ENCODE data around the gene PARPBP. TPM values are rescaled to one million over a fixed set of nuclear protein-coding genes. Genes with fewer than 3 reads are reported as not detected.
A peak's percentile ranks its signal among the peaks of the same experiment; 100 is the strongest.

PARPBP gene
- total and polyA plus RNA-seq, 2 of the 13 experiments (the other 11 are each of a cell fraction or from before 2014, with no cell fraction given) = 6.7 to 28.4 TPM

GRCh38 chr12:102119674-102120563, at the start of gene PARPBP, which contains the start of gene NUP37 (continued):
- TF ChIP-seq TBL1XR1 (IDR thresholded peaks at IDR 0.05; ENCODE audit: borderline replicate concordance, low read length, partially characterized antibody) (no peak), ZNF782 (CRISPR knock-in tag; IDR thresholded peaks at IDR 0.05; ENCODE audit: borderline replicate concordance) (peak; percentile 48; the same call in 1 of the 2 replicates), ZC3H4 (CRISPR knock-in tag; IDR thresholded peaks at IDR 0.05; ENCODE audit: borderline replicate concordance) (no peak), GABPA (IDR thresholded peaks at IDR 0.05; ENCODE audit: low read depth, low read length) (peak; percentile 87), GABPA (CRISPR knock-in tag; IDR thresholded peaks at IDR 0.05; ENCODE audit: low read depth) (peak; percentile 98), TBX3 (IDR thresholded peaks at IDR 0.05; ENCODE audit: borderline replicate concordance) (no peak), ZUFSP (CRISPR knock-in tag; IDR thresholded peaks at IDR 0.05; ENCODE audit: borderline replicate concordance) (no peak), ZBTB33 (CRISPR knock-in tag; IDR thresholded peaks at IDR 0.05) (no peak), REXO4 (CRISPR knock-in tag; IDR thresholded peaks at IDR 0.05; ENCODE audit: borderline replicate concordance) (no peak), HINFP (CRISPR knock-in tag; IDR thresholded peaks at IDR 0.05; ENCODE audit: low read depth) (no peak), ZNF318 (CRISPR knock-in tag; IDR thresholded peaks at IDR 0.05) (no peak), ZNF552 (CRISPR knock-in tag; IDR thresholded peaks at IDR 0.05; ENCODE audit: borderline replicate concordance) (no peak; the same call in 1 of the 2 replicates), ZNF496 (CRISPR knock-in tag; IDR thresholded peaks at IDR 0.05; ENCODE audit: insufficient replicate concordance) (no peak), ZNF124 (CRISPR knock-in tag; IDR thresholded peaks at IDR 0.05) (0 out of 2 replicates have a peak, but pooled peaks have one; percentile 16)
